Stimulated activated CD8-positive, alpha-beta memory T cell treated with anti-CD3 and anti-CD28 coated beads, Interleukin-4, amount 100 ng/mL, for 24 hours (primary cell): ENCODE data around the gene LZTFL1.

Experiments
- DNase-seq: peaks from one replicate; pipeline ENCODE4 v3.0.0-alpha.2; 2020; ENCODE audit warnings: low read depth

LZTFL1 gene

GRCh38 chr3:45786801-45787495, 55.0 kb downstream of the LZTFL1 start:
- no peak for DNase-seq

GRCh38 chr3:45785605-45786150, 56.2 kb downstream of the LZTFL1 start:
- DNase-seq = no peak

GRCh38 chr3:45783667-45784066, 58.3 kb downstream of the LZTFL1 start:
- no peak for DNase-seq

- no peak for DNase-seq
Measured at GRCh38 chr3:45782381-45782780, 59.5 kb downstream of the LZTFL1 start.

- DNase-seq = no peak
Measured at GRCh38 chr3:45781841-45782240, 60.1 kb downstream of the LZTFL1 start.

- DNase-seq = no peak
Measured at GRCh38 chr3:45781271-45781670, 60.6 kb downstream of the LZTFL1 start.

- DNase-seq = no peak
Measured at GRCh38 chr3:45779746-45780735, 61.9 kb downstream of the LZTFL1 start.

GRCh38 chr3:45778761-45779201, 63.1 kb downstream of the LZTFL1 start:
- no peak for DNase-seq

- no peak for DNase-seq
Measured at GRCh38 chr3:45777746-45778386, 64.1 kb downstream of the LZTFL1 start.

GRCh38 chr3:45777111-45777745, 64.7 kb downstream of the LZTFL1 start:
- DNase-seq = no peak

GRCh38 chr3:45776611-45777010, 65.3 kb downstream of the LZTFL1 start:
- DNase-seq = no peak

- DNase-seq = no peak
Measured at GRCh38 chr3:45776301-45776595, 65.7 kb downstream of the LZTFL1 start.

GRCh38 chr3:45775571-45776300, 66.2 kb downstream of the LZTFL1 start:
- no peak for DNase-seq

GRCh38 chr3:45774581-45775521, 67.1 kb downstream of the LZTFL1 start:
- DNase-seq = no peak

- no peak for DNase-seq
Measured at GRCh38 chr3:45773714-45774449, 68.0 kb downstream of the LZTFL1 start.
